GM06990 (cell line): ENCODE results near the gene DCTN2.

Experiments
- DNase-seq: peaks from one replicate; pipeline ENCODE4 v3.0.0-alpha.2; 2011; ENCODE audit not compliant: insufficient read length; ENCODE audit errors: extremely low read depth
- H3K27me3 ChIP-seq: replicated peaks from 2 replicates; pipeline ENCODE4 v1.6.0; 2011; ENCODE audit warnings: low read length; ENCODE audit not compliant: control insufficient read depth, insufficient read depth
- H3K36me3 ChIP-seq: 2 replicates; pipeline ENCODE4 v1.5.1; 2011; ENCODE audit warnings: low read length; ENCODE audit not compliant: control insufficient read depth, insufficient read depth
- H3K4me3 ChIP-seq: replicated peaks from 2 replicates; pipeline ENCODE4 v1.5.1; 2011; ENCODE audit warnings: low read depth, mild to moderate bottlenecking, control low read depth, low read length
- CTCF ChIP-seq: IDR thresholded peaks from 2 replicates; pipeline ENCODE4 v1.5.1; 2011; ENCODE audit warnings: low read length, control low read depth, mild to moderate bottlenecking, inconsistent platforms; ENCODE audit not compliant: insufficient read depth, poor library complexity, severe bottlenecking

DCTN2 gene

GRCh38 chr12:57487055-57487596, 59.9 kb downstream of the DCTN2 start:
- DNase-seq, result no peak
- TF ChIP-seq CTCF, result no peak
- Histone ChIP-seq H3K36me3 (peaks cover 16% of the 10 kb centered on the region), H3K4me3 (peak overlapping the region; percentile 99; the same call in 1 of the 2 replicates), H3K27me3 (no peaks in the 10 kb centered on the region)

GRCh38 chr12:57485695-57486094, 61.3 kb downstream of the DCTN2 start:
- no peak for DNase-seq
- no peak for TF ChIP-seq CTCF
- Histone ChIP-seq H3K36me3 (peaks cover 10% of the 10 kb centered on the region), H3K27me3 (no peaks in the 10 kb centered on the region), H3K4me3 (no peak overlapping the region)

- no peak overlapping the region for H3K4me3 ChIP-seq
- H3K36me3 ChIP-seq, result no peaks in the 10 kb centered on the region
- H3K27me3 ChIP-seq, result no peaks in the 10 kb centered on the region
- TF ChIP-seq CTCF, result no peak
- no peak for DNase-seq
Observed at GRCh38 chr12:57483466-57483865, 63.5 kb downstream of the DCTN2 start.

GRCh38 chr12:57481671-57482070, 65.3 kb downstream of the DCTN2 start:
- no peak for TF ChIP-seq CTCF
- H3K27me3 ChIP-seq, result no peaks in the 10 kb centered on the region
- no peaks in the 10 kb centered on the region for H3K36me3 ChIP-seq
- no peak overlapping the region for H3K4me3 ChIP-seq
- no peak for DNase-seq
